NCI-H1417 (cell line): ENCODE results near the gene TCF20.

Experiments
- DNase-seq, 3 experiments: peaks; one replicate each; lab custom pipeline; 2025; lab: John Stamatoyannopoulos, UW

The TCF20 gene

DNA sequence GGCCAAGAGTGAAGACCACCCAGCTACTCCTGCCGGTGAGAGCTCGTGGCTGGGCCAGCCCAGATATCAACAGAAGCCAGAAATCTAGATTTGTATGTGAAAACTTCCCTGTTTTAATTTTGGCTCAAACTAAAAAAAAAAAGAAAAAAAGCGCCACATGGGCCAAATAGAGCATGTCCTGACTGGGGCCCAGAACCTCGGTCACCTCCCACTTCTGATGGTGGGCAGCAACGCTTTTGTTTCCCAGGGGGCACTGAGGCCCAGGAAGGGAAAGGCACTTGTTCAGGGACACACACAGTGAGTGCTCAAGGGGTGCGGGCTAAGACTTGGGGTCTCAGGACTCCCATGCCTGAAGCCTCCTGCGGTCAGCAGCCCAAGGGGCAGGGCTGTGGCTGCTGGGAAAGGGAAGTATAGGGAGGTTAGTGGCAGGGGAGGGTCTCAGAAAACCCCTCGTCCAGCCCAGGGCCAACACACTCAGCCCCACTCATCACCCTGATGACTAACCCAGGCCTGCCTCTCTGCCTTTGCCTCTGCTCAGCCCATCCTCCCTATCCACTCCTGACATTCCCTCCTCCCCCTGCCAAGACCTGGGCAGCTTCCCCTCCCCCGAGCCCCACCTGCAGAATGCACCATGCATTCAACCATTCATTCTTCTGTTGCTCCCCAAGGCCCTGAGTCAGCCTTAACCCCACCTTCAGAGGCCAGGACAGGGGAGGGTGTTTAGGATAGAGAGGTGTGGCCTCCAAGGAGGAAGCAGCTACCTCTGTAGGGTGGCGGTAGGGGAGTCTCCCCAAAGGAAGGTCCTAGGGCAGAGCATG lies 30.0 kb upstream of the TCF20 start:
- DNase-seq: no peak

DNA sequence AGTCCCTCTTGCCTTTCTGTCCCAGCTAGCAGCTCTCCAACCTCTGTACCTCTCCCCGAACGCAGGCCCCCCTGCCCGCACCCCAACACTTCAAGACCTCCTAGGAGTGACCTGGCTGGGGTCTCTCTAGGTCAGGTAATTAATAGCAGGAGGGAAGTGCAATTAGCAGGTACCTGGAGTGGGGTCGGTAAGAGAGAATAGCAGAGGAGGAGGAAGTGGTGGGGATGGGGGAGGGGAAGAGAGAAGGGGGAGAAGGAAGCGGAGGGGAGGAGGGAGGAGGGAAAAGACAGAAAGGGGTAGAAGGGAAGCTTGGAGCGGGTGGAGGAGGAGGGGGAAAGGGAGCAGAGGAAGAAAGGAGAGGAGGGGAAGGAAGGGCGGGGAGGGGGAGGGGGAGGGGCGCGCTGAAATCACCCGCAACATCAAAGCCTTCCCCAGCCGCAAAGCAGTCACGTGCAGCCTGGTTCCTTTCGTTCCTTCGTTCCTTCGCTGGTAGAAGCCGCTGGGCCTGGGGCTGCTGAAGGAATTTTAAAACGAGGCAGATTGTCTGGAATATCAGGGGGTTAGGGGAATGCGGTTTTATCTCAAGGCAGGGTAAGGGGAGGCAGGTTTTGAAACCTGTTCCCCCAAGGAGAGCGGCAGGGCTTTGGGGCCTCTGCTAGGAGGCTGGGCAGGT lies 29.3 kb upstream of the TCF20 start:
- peak in 2 of 3 experiments; percentile 12 to 19 for DNase-seq

DNA sequence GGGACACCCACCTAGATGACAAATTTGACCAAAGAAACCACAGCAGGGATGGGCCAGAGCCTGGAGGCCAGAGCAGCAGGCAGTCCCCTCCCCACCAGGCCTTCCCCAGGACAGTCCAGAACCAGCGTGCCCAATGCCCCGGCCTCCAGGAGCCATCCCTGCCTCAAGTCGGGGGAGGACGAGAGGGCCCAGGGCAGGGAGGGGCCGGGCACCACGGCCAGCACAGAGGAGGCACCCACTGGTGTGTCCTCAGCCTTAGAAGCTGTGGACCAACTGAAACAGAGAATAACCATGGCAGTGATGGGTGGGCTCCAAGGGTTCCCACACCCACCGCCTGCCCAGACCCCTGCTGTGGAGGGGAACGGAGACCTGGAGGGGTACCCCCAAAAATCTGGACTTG lies 28.3 kb upstream of the TCF20 start:
- no peak for DNase-seq

DNA sequence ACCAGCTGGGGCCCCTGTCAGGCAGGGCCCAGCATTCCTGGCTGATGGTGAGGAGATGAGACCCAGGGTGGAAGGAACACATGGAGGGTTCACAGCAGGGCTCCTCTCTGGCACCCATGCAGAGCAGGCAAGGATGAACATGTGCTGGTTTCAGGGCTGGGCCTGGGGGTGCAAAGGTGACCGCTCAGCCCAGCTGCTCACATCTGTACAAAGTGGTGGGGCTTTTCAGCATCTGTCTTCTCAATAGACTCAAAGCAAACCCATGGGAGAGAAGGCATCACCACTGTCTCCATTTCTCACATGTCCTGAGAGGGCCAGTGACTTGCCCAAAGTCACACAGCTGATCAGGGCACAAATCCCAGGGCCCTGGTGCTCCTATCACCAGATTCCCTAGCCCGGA lies 27.3 kb upstream of the TCF20 start:
- DNase-seq: no peak

DNA sequence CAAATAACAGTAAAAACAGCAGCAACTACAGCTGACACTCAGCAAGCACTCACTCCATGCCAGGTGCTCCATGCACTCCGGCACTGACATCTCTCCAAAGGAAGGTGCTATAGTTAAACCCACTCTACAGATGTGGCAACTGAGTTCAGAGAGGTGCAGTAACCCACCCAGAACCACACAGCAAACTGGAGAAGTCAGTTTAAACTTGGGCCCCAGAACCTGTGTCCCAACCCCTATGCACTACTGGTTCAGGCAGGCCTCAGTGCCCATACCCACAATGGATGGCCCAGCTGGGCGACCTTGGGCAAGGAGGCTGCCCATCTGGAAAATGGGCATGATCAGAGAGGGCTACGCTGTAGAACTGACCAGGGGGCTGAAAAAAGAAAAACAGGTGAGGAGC lies 26.4 kb upstream of the TCF20 start:
- no peak for DNase-seq

DNA sequence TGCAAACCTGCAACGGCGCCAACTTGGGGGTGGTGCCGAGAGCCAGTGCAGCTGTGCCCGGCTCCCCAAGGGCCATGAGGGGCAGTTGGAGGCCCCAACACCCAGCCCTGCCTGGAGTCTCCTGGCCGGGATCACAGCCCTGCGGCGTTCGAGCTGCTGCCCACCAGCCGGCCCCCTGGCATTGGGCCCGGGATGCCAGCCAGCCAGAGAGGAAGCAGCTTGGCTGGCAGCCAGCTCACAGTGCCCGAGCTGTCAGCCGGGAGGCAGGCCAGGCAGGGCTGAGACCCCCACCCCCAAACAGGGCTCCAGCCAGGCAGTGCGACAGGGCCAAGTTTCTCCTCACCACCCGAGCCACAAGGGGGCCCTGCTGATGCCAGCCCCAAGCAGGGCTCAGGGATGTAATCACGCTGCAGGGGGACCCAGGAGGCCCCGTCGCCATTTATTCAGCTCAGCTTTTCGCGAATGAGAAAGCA lies 26.0 kb upstream of the TCF20 start:
- peak in 2 of 3 experiments; percentile 52 to 72 for DNase-seq

DNA sequence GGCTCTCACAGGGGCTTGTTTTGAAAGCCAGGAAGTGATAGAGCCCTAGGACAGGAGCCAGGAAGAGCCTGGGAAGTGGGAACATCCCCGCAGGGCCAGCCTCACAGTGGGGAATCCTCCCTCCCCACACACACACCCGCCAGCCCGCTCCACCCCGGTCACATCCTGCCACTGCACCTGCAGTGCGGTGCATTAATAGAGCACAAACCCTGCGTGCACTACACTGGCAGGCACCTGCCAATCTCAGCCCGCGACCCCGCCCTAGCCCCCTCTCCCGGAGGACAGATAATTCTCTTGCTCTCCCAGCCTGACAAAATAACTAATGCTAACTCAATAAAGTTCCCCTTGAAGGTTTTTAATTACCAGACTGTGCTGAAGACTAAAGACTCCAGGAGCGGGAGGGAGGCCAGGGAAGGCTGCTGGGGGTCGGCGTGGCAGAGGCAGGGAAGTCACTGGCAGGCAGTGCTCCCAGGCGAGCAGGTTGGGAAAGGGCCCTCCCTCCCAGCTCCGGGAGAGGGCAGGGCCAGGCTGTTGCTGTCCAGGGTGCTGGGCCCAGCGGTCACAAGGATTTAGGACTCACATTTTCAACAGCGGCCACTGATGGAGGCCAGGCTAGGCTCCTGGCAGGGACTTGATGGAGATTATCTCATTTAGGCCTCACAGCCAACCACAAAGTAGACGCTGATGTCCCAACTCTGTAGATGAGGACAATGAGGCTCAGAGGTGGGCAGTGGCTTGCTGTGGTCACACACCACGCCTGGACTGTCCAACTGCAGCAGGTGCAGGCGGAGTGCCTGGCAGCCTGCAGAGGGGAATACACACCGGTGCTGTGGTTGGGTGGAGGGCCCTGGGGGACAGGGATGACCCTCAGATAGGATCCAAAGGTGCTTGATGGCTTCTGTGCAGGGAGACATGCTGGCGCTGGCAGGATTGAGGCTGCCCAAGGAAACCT lies 23.9 kb upstream of the TCF20 start:
- DNase-seq: peak; percentile 18 to 83 (median 71)

DNA sequence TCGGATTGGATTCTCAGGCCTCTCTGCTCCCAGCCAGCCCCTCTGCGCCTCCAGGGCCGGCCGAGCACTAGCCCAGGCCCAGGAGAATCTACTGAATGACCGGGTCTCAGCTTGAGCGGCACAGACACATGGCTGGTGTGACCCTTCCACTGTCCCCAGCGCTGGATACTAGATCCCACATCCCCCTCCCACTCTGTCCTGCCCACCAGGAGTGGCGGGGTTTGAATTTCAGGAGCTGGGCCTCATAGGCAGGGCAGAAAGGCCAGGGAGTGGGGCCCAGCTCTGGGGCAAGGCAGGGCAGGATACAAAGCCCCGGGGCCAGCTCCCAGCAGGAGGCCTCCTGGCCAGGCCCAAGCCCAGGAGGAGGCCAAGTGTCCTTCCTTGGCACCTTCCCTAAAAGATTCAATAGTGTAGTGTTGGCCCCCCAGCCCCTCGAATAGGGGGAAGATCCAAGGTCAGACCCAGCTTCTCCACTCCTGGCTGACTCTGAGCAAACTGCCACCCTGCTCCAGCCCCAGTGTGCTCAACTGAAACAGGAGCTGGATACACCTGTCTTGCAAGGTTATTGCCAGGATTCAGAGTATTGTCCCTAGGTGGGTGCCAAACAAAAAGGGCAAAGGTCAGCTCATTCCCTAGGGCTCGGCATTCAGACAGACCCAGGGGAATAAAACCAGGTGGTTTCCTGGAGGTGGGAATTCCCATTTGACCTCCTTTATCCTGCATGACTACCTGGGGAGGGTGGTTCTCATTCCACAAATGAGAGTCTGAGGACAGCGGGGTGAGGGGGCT lies 22.5 kb upstream of the TCF20 start:
- DNase-seq: peak in 1 of 3 experiments; percentile 11

DNA sequence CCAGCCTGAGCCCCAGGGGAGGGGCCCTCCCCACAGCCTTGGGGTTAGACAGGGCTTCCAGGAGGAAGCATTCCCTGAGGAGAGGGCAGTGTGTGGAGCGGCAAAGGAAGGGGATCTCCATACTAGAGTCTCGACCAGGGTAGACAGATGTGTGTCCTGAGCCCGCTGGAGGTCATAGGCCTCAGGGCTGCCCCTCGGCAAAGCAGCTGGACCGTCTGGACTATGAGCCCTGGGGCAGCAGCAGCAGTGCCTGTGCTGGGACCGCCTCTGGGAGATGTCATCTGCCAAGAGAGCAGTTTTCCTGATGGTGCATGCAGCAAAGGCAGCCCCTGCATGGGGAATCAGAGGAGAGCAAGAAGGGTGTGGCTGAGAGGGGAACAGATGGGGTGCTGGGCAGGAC lies 20.8 kb upstream of the TCF20 start:
- DNase-seq: no peak

DNA sequence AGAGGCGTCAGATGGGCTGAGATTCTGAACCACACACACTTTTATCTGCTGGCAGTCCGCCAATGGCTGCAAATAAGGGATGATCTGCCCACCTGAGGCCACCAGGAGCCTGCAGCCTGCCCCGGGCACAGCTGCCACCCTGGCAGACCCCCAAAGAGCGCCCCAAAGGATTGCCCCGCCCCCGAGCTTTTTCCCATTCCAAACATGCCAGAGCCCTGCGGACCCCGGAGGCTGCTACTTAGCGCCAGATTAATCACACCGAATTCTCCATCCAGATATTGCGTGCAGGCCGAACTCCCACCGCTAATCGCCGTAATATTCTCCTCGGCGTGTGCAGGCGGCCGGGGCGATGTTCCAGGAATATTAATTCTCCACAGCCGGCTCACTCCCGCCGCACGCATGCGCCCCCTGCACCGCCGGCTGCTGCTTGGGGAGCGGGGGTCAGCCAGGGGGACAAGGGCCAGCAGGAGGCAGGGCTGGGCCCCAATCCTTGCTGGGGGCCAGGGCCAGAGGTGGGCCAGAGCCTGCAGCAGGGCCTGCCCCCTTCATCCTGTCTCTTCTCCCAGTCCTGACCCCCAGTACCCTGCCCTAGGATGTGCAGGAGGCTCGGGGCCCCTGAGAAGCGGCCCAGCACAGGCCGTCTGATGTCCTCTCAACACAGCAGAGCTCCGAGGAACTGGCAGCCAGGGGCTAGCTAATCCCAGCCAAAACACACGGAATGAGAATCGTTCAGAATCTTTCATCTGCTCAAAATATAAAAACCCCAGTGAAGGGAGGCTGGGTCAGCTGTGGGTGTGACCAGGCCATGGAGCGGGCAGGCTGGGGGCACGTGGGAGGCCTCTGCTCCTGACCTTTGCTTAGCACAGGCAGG lies 19.5 kb upstream of the TCF20 start:
- peak in 1 of 3 experiments; percentile 9 for DNase-seq

DNA sequence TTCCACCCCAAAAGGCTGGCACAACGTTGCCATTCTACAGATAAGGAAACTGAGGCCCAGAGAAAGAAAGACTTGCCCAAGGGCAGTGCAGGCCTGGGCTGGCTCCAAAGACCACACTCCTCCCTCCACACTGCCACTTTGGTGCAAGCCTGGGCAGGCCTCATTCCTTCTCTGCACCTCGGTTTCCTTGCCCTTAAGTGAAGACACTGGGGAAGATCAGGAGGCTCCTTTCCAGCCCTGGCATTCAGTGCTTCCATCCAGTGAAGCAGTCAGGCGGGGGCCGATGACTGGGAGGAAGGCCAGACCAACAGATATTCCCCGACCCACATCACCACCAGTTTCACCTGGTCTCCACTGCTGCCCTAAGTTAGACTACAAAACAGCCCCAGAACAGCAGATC lies 18.3 kb upstream of the TCF20 start:
- DNase-seq: no peak

DNA sequence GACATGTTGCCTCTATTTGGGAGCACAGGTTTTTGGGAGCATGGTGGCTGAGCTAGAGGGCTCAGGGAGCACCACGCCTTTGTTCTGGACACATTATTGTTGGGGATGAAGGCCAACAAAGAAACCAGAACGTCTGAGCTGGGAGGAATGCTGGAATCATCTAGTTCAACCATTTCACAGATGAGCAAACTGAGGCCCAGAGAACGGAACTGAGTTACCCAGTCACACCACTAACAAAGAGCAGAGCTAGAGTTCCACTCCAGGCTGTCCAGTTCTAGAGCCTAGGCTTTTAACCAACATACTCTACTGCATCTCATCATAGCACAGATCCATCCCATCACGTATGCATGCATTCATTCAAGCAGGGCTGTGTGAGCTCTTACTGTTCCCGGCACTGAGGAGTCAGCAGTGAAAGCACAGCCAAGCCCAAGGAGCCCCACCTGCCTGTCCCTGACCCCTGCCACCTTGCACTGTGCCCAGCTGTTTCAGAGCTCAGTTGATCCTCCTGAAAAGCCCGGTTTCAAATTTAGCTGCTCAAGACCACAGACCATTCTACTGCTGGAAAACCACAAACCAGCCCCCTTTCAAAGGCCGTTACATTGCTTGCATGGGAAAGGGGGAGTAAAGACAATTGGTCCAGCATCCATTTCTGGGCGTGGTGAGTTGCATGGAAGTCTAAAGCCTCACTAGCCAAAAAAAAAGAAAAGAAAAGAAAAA lies 16.9 kb upstream of the TCF20 start:
- DNase-seq: no peak

DNA sequence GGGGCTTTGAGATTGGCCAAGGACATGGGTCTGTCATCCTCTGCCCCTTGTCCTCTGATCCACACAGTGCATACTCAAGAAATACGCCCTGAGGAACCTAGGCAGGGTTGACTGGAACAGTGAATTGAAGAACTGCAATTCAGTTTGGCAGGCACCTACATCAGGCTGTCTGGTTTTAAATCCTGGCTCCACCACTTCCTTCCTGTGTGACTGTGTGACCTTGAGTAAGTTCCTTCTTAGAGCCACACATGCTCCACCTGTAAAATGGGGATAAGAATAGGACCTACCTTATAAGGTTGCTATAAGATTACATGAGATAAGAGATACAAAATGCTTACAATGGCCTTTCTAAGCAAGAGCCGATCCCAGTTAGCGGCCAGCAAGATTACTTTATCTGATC lies 15.8 kb upstream of the TCF20 start:
- no peak for DNase-seq

DNA sequence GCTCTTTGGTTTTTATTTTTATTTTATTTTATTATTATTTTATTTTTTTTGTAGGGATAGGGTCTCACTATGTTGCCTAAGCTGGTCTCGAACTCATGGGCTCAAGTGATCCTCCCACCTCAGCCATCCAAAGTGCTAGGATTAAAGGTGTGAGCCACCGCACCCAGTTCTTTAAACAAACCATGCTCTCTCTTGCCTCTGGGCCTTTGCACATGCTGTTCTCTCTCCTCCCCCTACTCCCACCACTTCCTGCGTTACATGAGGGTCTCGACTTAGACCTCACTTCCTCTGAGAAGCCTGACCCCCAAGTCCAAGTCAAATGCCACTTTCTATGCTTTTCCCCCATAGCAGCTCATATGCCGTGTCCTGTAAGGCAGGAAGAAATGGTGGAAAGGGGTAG lies 15.2 kb upstream of the TCF20 start:
- no peak for DNase-seq

DNA sequence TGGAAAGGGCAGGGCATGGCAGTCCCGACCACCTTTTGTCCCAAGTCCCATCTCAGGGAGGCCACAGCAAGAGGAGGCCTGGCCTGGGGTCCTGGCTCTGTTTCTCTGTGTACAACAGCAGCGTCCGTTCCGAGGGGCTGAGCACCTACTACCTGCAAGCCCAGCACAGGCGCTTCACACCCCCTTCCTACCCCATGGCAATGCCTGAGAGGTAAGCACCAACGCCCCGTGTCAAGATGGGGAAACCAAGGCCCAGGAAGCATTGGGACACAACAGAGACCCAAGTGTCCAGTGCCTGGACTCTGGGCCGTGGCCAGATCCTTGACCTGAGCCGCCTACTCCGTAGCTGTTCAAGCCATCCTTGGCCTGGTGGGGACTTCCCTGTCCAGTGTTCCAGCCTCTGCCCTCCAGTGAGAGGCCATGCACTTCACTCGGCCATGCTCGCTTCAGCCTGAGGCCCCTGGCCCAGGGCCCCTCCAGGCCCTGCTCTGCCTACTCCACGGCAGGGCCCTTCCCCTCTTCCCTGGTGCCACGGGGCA lies 14.3 kb upstream of the TCF20 start:
- no peak for DNase-seq

DNA sequence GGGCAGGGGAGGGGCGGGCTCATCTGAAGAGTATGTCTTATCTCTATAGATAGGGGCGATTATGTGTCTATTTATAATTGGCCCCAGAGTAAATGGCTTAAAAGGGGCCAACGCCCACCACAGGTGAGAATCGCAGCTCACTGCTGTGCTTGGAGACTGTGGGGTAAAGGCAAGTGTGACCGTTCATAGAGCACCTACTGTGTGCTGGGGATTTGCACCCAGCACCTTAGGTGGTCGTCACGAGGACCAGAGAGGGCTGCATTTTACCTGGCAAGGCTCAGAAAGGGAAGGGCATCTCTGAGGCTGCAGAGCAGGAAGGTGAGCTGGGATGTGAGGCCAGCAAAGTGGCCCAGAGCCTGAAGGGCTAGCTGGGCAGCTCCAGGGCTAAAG lies 13.7 kb upstream of the TCF20 start:
- DNase-seq: no peak

DNA sequence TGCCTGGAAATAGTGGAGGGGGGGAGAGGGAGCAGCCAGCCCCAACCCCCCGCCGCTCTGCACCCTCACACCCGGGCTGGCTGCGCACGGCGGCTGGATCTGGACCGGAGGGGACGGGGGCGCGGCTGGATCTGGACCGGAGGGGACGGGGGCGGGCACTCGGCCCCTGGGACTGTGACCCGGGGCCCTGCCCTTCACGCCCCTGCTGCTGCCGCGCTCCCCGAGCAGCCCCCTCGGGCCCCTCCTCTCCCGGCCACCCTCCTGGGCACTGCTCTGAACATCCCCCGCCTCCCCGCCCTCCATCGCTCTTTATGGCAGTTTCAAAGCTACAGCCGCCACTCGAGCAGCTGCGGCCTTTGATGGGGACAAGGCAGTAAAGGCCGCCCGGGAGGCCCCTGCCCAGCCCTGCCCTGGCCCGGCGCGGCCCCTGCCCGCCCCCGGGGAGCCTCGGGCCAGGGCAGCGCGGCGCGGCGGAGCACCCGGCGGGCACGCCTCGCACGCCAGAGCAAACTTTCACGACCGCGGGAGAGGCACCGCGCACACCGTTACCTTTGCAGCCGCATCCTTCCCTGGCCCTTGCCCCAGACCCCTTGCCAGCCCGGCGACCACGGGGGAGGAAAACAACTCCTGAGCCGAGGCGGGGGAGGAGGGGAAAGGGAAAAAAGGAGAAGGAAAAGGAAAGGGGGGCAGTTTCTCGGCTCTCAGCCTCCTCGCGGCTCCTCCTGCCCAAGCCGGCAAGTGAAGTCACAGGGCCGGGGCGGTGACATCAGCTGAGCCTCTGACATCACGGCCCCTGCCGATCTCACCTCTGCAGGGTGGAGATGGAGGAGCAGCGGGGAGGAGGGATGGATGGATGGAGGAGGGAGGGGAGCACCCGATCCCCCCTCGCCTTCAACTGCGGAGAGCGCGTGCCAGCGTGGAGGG lies 13.1 kb upstream of the TCF20 start:
- DNase-seq: peak in 2 of 3 experiments; percentile 61 to 79

DNA sequence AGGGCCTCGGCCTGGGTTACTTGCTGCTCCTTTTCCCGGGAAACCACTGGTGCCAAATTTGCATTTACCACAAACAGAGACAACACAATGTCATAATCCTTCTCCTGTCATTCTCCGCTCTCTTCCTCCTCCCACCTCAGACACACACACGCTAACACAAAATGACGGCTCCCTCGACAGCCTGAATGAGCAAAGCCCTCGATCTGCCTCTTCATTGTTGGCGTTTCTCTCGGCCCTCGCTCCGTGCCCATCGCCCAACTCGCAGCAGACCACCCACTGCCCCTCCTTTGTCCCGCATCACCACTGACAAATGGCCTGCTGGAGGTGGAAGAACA lies 12.5 kb upstream of the TCF20 start:
- DNase-seq: peak in 1 of 3 experiments; percentile 77
